Osteocyte (in vitro differentiated cells): ENCODE data around the gene SGO1. TPM values are rescaled to one million over a fixed set of nuclear protein-coding genes. Genes with fewer than 3 reads are reported as not detected.

ENCODE experiments used
- DNase-seq: peaks from one replicate; pipeline ENCODE4 v3.0.0; 2021; ENCODE audit warnings: mixed read lengths; ENCODE audit not compliant: unreplicated experiment; ENCODE audit errors: extremely low spot score
- H3K27ac Mint-ChIP-seq: one replicate; pipeline ENCODE4 v1.8.0; 2021; ENCODE audit warnings: mild to moderate bottlenecking, mixed read lengths; ENCODE audit not compliant: unreplicated experiment
- H3K27me3 Mint-ChIP-seq: one replicate; pipeline ENCODE4 v1.8.0; 2021; ENCODE audit warnings: mixed read lengths; ENCODE audit not compliant: unreplicated experiment
- H3K36me3 Mint-ChIP-seq: one replicate; pipeline ENCODE4 v1.8.0; 2021; ENCODE audit warnings: mixed read lengths; ENCODE audit not compliant: unreplicated experiment
- H3K4me1 Mint-ChIP-seq: one replicate; pipeline ENCODE4 v1.8.0; 2021; ENCODE audit warnings: mixed read lengths; ENCODE audit not compliant: unreplicated experiment
- H3K4me3 Mint-ChIP-seq: one replicate; pipeline ENCODE4 v1.8.0; 2021; ENCODE audit warnings: mild to moderate bottlenecking, moderate library complexity, mixed read lengths; ENCODE audit not compliant: unreplicated experiment
- H3K9me3 Mint-ChIP-seq: one replicate; pipeline ENCODE4 v1.8.0; 2021; ENCODE audit warnings: mixed read lengths; ENCODE audit not compliant: unreplicated experiment
- CTCF ChIP-seq: fragments of 200-600 bp; sonication (generic); IDR thresholded peaks from 2 replicates; pipeline ENCODE4 v1.5.0; 2021; ENCODE audit warnings: antibody characterized with exemption, mild to moderate bottlenecking, moderate library complexity
- total RNA-seq: library from RNA; stranded (reverse); gene quantifications from 2 replicates; pipeline ENCODE4 v1.2.1, GENCODE V29; 2021

The SGO1 gene
- total RNA-seq, 1 donor from 2014 or later = 2.7 TPM

GRCh38 chr3:20141316-20141715 is 44.7 kb downstream of the SGO1 start:
- no peak for TF ChIP-seq CTCF
- no peak for DNase-seq
- no peaks in the 10 kb centered on the region for H3K9me3 Mint-ChIP-seq
- no peak overlapping the region for H3K4me3 Mint-ChIP-seq
- peaks cover 2% of the 10 kb centered on the region for H3K4me1 Mint-ChIP-seq
- peaks cover 17% of the 10 kb centered on the region for H3K36me3 Mint-ChIP-seq
- H3K27ac Mint-ChIP-seq = no peak overlapping the region
- no peaks in the 10 kb centered on the region for H3K27me3 Mint-ChIP-seq

GRCh38 chr3:20140881-20141280 is 45.1 kb downstream of the SGO1 start:
- peaks cover 2% of the 10 kb centered on the region for H3K4me1 Mint-ChIP-seq
- no peak overlapping the region for H3K27ac Mint-ChIP-seq
- no peak overlapping the region for H3K4me3 Mint-ChIP-seq
- H3K36me3 Mint-ChIP-seq = peaks cover 17% of the 10 kb centered on the region
- no peak for DNase-seq
- no peak for TF ChIP-seq CTCF
- no peaks in the 10 kb centered on the region for H3K9me3 Mint-ChIP-seq
- no peaks in the 10 kb centered on the region for H3K27me3 Mint-ChIP-seq

- no peaks in the 10 kb centered on the region for H3K27me3 Mint-ChIP-seq
- H3K9me3 Mint-ChIP-seq = no peaks in the 10 kb centered on the region
- no peak overlapping the region for H3K27ac Mint-ChIP-seq
- H3K4me3 Mint-ChIP-seq = no peak overlapping the region
- no peak for TF ChIP-seq CTCF
- peaks cover 8% of the 10 kb centered on the region for H3K36me3 Mint-ChIP-seq
- DNase-seq = no peak
- H3K4me1 Mint-ChIP-seq = peaks cover 2% of the 10 kb centered on the region
Observed at GRCh38 chr3:20137647-20138046, 48.4 kb downstream of the SGO1 start.

- Mint-ChIP-seq H3K36me3 (peaks cover 5% of the 10 kb centered on the region), H3K27me3 (no peaks in the 10 kb centered on the region)
Observed at GRCh38 chr3:20136231-20136630, 49.8 kb downstream of the SGO1 start.

GRCh38 chr3:20130106-20130505 is 55.9 kb downstream of the SGO1 start:
- peaks cover 2% of the 10 kb centered on the region for H3K4me1 Mint-ChIP-seq
- H3K27ac Mint-ChIP-seq = no peak overlapping the region
- DNase-seq = no peak
- no peak overlapping the region for H3K4me3 Mint-ChIP-seq
- H3K36me3 Mint-ChIP-seq = peaks cover 15% of the 10 kb centered on the region
- H3K9me3 Mint-ChIP-seq = no peaks in the 10 kb centered on the region
- H3K27me3 Mint-ChIP-seq = no peaks in the 10 kb centered on the region
- no peak for TF ChIP-seq CTCF

More at GRCh38 chr3:20136231-20136630, 49.8 kb downstream of the SGO1 start:
- no peak overlapping the region for H3K4me3 Mint-ChIP-seq
- TF ChIP-seq CTCF = no peak
- H3K4me1 Mint-ChIP-seq = no peaks in the 10 kb centered on the region
- no peak for DNase-seq
- no peak overlapping the region for H3K27ac Mint-ChIP-seq
- H3K9me3 Mint-ChIP-seq = no peaks in the 10 kb centered on the region
